NCI-H446 (cell line): ENCODE results near the gene METTL21C.

Experiments used
- DNase-seq, 2 experiments: peaks; one replicate each; lab custom pipeline; 2025; lab: John Stamatoyannopoulos, UW

The METTL21C gene

GRCh38 chr13:102697929-102698648 is 3.2 kb upstream of the METTL21C start:
- no peak for DNase-seq

GRCh38 chr13:102697264-102697663 is 2.4 kb upstream of the METTL21C start:
- DNase-seq, result no peak

- no peak for DNase-seq
Observed at GRCh38 chr13:102696465-102696864, 1.6 kb upstream of the METTL21C start.

GRCh38 chr13:102693776-102694175 is 1.1 kb downstream of the METTL21C start:
- no peak for DNase-seq

- no peak for DNase-seq
Observed at GRCh38 chr13:102693250-102693649, 1.6 kb downstream of the METTL21C start.

- DNase-seq, result no peak
Observed at GRCh38 chr13:102692491-102692826, 2.4 kb downstream of the METTL21C start.

GRCh38 chr13:102690883-102691282 is 4.0 kb downstream of the METTL21C start:
- no peak for DNase-seq

GRCh38 chr13:102688306-102688973 is 6.4 kb downstream of the METTL21C start:
- no peak for DNase-seq

- no peak for DNase-seq
Observed at GRCh38 chr13:102687520-102687919, 7.3 kb downstream of the METTL21C start.

- no peak for DNase-seq
Observed at GRCh38 chr13:102686024-102686423, 8.8 kb downstream of the METTL21C start.

- no peak for DNase-seq
Observed at GRCh38 chr13:102683637-102684036, 11.2 kb downstream of the METTL21C start.

- DNase-seq, result no peak
Observed at GRCh38 chr13:102682727-102683126, 12.1 kb downstream of the METTL21C start.

GRCh38 chr13:102682211-102682610 is 12.6 kb downstream of the METTL21C start:
- DNase-seq, result peak in 1 of 2 experiments; percentile 8

GRCh38 chr13:102680842-102681740 is 13.8 kb downstream of the METTL21C start:
- peak in 1 of 2 experiments; percentile 20 for DNase-seq

GRCh38 chr13:102680133-102680717 is 14.6 kb downstream of the METTL21C start:
- no peak for DNase-seq

GRCh38 chr13:102679449-102680132 is 15.3 kb downstream of the METTL21C start:
- no peak for DNase-seq

GRCh38 chr13:102678339-102679107 is 16.3 kb downstream of the METTL21C start:
- peak; percentile 34 to 68 for DNase-seq

- no peak for DNase-seq
Observed at GRCh38 chr13:102677122-102677521, 17.7 kb downstream of the METTL21C start.

GRCh38 chr13:102675115-102675514 is 19.7 kb downstream of the METTL21C start:
- DNase-seq, result no peak

GRCh38 chr13:102670130-102670529 is 24.7 kb downstream of the METTL21C start:
- no peak for DNase-seq

- no peak for DNase-seq
Observed at GRCh38 chr13:102667911-102668310, 26.9 kb downstream of the METTL21C start.
